ENCODE results near the gene FCER2.

Gene FCER2

DNA sequence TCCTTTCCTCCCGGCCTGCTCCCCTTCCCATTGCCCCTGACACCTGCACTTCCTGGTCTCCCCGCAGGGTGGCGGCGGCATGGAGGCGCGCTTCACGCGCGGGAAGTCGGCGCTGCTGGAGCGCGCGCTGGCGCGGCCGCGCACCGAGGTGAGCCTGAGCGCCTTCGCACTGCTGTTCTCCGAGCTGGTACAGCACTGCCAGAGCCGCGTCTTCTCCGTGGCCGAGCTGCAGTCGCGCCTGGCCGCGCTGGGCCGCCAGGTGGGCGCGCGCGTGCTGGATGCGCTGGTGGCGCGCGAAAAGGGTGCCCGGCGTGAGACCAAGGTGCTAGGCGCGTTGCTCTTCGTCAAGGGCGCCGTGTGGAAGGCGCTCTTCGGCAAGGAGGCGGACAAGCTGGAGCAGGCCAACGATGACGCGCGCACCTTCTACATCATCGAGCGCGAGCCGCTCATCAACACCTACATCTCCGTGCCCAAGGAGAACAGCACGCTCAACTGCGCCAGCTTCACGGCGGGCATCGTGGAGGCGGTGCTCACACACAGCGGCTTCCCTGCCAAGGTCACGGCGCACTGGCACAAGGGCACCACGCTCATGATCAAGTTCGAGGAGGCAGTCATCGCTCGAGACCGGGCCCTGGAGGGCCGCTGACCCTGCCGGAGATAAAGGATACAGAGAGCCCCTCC, 19.6 kb downstream of the FCER2 start:
- TF ChIP-seq EZH2 (IDR thresholded peaks at IDR 0.05; ENCODE audit: borderline replicate concordance, low read depth, low read length, severe bottlenecking) (no peak), CTCF (IDR thresholded peaks at IDR 0.05; ENCODE audit: borderline replicate concordance, extremely low read depth, low read length, poor library complexity, severe bottlenecking) (no peak)
- peak overlapping the region; percentile 82; the same call in 1 of the 2 replicates for H3K27ac ChIP-seq (ENCODE audit: low read length)
- H3K4me3 ChIP-seq (ENCODE audit: low read depth in 1 of 2, low read length in 2 of 2): peak overlapping the region in 1 of 2 experiments; percentile 90; a peak in 2 of 4 replicates
- H3K27me3 ChIP-seq (ENCODE audit: insufficient read depth, low read length, poor library complexity): no peaks in the 10 kb centered on the region
- DNase-seq (no peak), ATAC-seq (ENCODE audit: insufficient read depth, low read depth) (no peak)
- H4K20me1 ChIP-seq (ENCODE audit: insufficient read depth, low read length): peaks cover 22% of the 10 kb centered on the region
- H3K9ac ChIP-seq (ENCODE audit: low read depth, low read length): peak overlapping the region; percentile 94
- H3K36me3 ChIP-seq (ENCODE audit: insufficient read depth, low read length): peaks cover 22% of the 10 kb centered on the region
- peak overlapping the region; percentile 58 for H3K4me2 ChIP-seq (ENCODE audit: insufficient read depth, low read length)
- peaks cover 26% of the 10 kb centered on the region for H3K79me2 ChIP-seq (ENCODE audit: insufficient read depth, low read length)
- H3K9me3 ChIP-seq (ENCODE audit: insufficient read depth, low read length, severe bottlenecking): no peaks in the 10 kb centered on the region
- H3K4me1 ChIP-seq (ENCODE audit: insufficient read depth, low read length): peaks cover 39% of the 10 kb centered on the region
- H2AFZ ChIP-seq (ENCODE audit: low read depth, low read length): no peak overlapping the region

DNA sequence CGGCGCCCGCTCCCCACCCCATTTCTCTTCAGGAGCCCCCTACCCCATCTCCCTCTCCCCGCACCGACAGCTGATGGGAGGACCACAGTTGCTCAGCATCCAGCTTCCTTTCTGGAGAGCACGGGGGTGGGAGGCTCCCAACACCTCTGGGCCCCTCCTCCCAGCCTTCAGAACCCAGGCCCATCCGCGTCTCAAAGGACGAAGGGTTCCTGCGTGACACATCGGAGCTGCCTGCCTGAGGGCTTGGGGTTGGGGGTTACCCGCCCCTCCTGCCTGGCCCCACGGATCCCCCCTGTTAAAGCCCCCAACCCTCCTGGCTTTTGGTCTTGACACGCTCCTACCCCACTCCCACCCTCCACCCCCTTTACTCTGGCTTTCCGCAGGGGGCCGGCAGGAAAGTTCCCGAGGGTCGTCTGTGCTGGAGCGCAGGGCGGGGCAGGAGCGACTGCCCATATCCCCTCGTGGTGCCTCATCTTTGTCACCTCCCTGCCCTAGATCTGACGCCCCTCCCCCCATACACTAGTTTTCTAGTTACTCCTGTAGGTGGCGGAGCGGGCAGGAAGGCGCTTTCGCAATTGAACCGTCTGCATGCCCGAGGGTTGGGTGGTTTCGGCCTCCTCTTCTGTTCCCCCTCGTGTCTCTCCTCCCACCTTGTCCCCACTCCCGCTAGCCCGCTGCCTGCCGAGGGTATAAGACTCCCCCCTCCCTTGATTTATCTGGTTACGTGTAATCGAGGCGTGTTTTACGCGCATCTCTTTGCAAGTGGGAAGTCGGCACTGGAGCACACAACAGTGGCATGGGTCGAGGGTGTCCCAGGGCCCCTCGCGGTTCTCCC, 20.4 kb downstream of the FCER2 start:
- H3K36me3 ChIP-seq (ENCODE audit: insufficient read depth, low read length): peaks cover 22% of the 10 kb centered on the region
- no peaks in the 10 kb centered on the region for H3K27me3 ChIP-seq (ENCODE audit: insufficient read depth, low read length, poor library complexity)
- DNase-seq (peak; percentile 83), ATAC-seq (ENCODE audit: insufficient read depth, low read depth) (peak; percentile 54)
- H3K9me3 ChIP-seq (ENCODE audit: insufficient read depth, low read length, severe bottlenecking): no peaks in the 10 kb centered on the region
- peak overlapping the region; percentile 82 for H3K27ac ChIP-seq (ENCODE audit: low read length)
- peak overlapping the region; percentile 88 for H2AFZ ChIP-seq (ENCODE audit: low read depth, low read length)
- peak overlapping the region; percentile 58 for H3K4me2 ChIP-seq (ENCODE audit: insufficient read depth, low read length)
- peaks cover 22% of the 10 kb centered on the region for H4K20me1 ChIP-seq (ENCODE audit: insufficient read depth, low read length)
- peaks cover 26% of the 10 kb centered on the region for H3K79me2 ChIP-seq (ENCODE audit: insufficient read depth, low read length)
- H3K4me3 ChIP-seq (ENCODE audit: low read depth in 1 of 2, low read length in 2 of 2): peak overlapping the region; percentile 88 to 90
- H3K4me1 ChIP-seq (ENCODE audit: insufficient read depth, low read length): peaks cover 42% of the 10 kb centered on the region
- peak overlapping the region; percentile 94 for H3K9ac ChIP-seq (ENCODE audit: low read depth, low read length)
- TF ChIP-seq CTCF (IDR thresholded peaks at IDR 0.05; ENCODE audit: borderline replicate concordance, extremely low read depth, low read length, poor library complexity, severe bottlenecking) (peak; percentile 65), EZH2 (IDR thresholded peaks at IDR 0.05; ENCODE audit: borderline replicate concordance, low read depth, low read length, severe bottlenecking) (no peak)

DNA sequence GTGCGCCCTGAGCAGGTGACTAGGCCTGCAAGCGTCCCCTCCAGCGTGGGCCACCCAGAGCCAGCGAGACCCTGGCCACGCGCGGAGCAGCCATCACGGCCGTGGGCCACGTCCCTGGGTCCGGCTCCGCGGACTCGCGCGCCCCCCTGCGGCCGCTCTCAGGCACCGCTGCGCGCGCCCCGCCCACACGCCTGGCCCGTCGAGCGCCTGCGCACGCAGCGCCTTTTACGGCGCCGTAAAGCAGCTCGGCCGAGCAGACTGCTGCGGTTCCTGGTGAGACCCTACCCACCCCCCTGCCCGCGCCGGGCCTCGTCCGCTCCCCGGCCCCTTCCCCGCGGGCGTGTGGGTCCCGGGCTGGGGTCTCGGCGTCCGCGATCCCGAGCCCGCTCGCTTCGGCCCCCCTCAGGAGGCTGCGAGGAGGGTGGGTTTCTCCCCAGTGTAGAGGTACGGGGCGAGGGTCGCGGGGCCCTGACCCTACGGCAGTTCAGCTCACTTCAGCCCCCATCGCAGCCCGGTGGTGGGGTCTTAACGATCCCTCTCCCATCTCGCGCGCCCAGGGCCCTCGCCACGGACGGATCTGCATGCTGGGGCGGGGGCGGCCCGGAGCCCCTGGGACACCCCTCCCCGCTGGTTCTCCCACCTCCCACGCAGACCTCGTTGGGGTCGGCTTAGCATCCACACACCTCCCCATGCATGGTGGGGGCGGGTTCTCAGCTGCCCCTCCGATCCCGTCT, 21.2 kb downstream of the FCER2 start, which contains the start of gene TRAPPC5:
Gene TRAPPC5, plus strand, starts transcription at position 228 of the 734 bp plus-strand sequence. CDS start 1,421 bp downstream, outside the sequence.
- Histone ChIP-seq H3K9ac (ENCODE audit: low read depth, low read length) (peak within 1 kb of the TSS; percentile 94), H2AFZ (ENCODE audit: low read depth, low read length) (peak within 1 kb of the TSS; percentile 88), H3K4me3 (ENCODE audit: low read depth in 1 of 2, low read length in 2 of 2) (peak within 1 kb of the TSS; percentile 88 to 90), H3K27me3 (ENCODE audit: insufficient read depth, low read length, poor library complexity) (no peaks in the 10 kb centered on the region), H4K20me1 (ENCODE audit: insufficient read depth, low read length) (peaks cover 18% of the 10 kb centered on the region), H3K4me1 (ENCODE audit: insufficient read depth, low read length) (peaks cover 42% of the 10 kb centered on the region), H3K4me2 (ENCODE audit: insufficient read depth, low read length) (peak within 1 kb of the TSS; percentile 58), H3K27ac (ENCODE audit: low read length) (peak within 1 kb of the TSS; percentile 82), H3K79me2 (ENCODE audit: insufficient read depth, low read length) (peaks cover 26% of the 10 kb centered on the region), H3K36me3 (ENCODE audit: insufficient read depth, low read length) (peaks cover 22% of the 10 kb centered on the region), H3K9me3 (ENCODE audit: insufficient read depth, low read length, severe bottlenecking) (no peaks in the 10 kb centered on the region)
- TF ChIP-seq EZH2 (IDR thresholded peaks at IDR 0.05; ENCODE audit: borderline replicate concordance, low read depth, low read length, severe bottlenecking) (no peak), CTCF (IDR thresholded peaks at IDR 0.05; ENCODE audit: borderline replicate concordance, extremely low read depth, low read length, poor library complexity, severe bottlenecking) (peak; percentile 97)
- ATAC-seq (ENCODE audit: insufficient read depth, low read depth) (peak; percentile 65), DNase-seq (peak; percentile 89)
